WERI-Rb-1 (cell line): ENCODE results near the gene CBARP.

Experiments
- DNase-seq: peaks from one replicate; pipeline ENCODE4 v3.0.0-alpha.2; 2020
- H3K27ac ChIP-seq: fragments of 250-450 bp; sonication (Bioruptor Pico); 2 replicates; pipeline ENCODE4 v1.5.1; 2020; ENCODE audit warnings: mild to moderate bottlenecking, moderate library complexity
- H3K27me3 ChIP-seq: fragments of 250-450 bp; sonication (Bioruptor Pico); 2 replicates; pipeline ENCODE4 v1.5.1; 2021; ENCODE audit warnings: mild to moderate bottlenecking, low read depth, moderate library complexity; ENCODE audit not compliant: insufficient read depth, severe bottlenecking
- H3K36me3 ChIP-seq: fragments of 250-450 bp; sonication (Bioruptor Pico); 2 replicates; pipeline ENCODE4 v1.5.1; 2020; ENCODE audit warnings: mild to moderate bottlenecking, moderate library complexity
- H3K4me3 ChIP-seq: 2 replicates; pipeline ENCODE4 v1.5.1; 2011; ENCODE audit warnings: low read depth, mild to moderate bottlenecking, control low read depth, low read length
- H3K9me3 ChIP-seq: fragments of 250-450 bp; sonication (Bioruptor Pico); 2 replicates; pipeline ENCODE4 v1.5.1; 2021; ENCODE audit warnings: mild to moderate bottlenecking, moderate library complexity; ENCODE audit not compliant: severe bottlenecking
- TF ChIP-seq, protein P1 (sequence below): IDR thresholded peaks from 2 replicates; pipeline ENCODE4 v1.5.1; 2011; ENCODE audit warnings: low read depth, mild to moderate bottlenecking, control low read depth, inconsistent platforms, low read length

CBARP gene

DNA sequence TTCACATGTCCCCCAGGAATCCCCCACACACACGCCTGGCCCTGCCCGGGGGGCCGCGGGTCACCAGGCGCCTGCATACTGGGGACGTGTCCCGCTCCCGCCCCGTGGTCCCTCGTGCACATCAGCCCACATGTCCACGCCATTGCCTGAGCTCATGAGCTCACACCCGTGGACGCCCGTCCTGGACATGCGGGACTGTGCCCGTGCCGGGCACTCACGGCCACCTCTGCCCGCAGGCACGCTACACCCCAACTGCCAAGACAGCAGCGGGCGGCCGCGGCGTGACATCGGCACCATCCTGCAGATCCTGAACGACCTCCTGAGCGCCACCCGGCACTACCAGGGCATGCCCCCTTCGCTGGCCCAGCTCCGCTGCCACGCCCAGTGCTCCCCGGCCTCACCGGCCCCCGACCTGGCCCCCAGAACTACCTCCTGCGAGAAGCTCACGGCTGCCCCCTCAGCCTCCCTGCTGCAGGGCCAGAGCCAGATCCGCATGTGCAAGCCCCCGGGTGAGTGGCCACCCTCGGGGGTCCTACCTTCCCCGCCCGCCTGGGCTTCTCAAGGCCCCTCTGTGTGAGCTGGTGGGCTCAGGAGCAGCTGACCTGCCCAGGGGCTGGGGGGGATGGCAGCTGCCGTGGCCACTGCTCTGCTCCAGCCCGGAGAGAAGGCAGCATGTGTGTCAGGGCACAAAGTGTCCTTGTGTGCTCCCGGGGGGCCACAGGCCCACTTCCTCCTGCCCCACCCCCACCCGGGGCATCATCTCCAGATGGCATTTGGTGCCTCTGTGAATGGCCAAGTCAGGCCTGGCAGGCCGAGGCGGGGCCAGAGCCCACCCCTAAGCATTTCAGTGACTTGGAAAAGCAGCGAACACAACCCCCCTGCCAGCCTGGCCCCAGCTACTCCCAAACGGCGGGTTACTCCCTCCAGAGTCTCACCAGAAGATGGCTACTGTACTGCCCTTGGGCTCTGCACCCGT is 17.7 kb upstream of the CBARP start:
- Histone ChIP-seq H3K4me3 (no peak overlapping the region), H3K9me3 (no peaks in the 10 kb centered on the region), H3K36me3 (peaks cover 73% of the 10 kb centered on the region), H3K27me3 (no peaks in the 10 kb centered on the region), H3K27ac (no peak overlapping the region)
- no peak for DNase-seq
- TF ChIP-seq, protein P1, sequence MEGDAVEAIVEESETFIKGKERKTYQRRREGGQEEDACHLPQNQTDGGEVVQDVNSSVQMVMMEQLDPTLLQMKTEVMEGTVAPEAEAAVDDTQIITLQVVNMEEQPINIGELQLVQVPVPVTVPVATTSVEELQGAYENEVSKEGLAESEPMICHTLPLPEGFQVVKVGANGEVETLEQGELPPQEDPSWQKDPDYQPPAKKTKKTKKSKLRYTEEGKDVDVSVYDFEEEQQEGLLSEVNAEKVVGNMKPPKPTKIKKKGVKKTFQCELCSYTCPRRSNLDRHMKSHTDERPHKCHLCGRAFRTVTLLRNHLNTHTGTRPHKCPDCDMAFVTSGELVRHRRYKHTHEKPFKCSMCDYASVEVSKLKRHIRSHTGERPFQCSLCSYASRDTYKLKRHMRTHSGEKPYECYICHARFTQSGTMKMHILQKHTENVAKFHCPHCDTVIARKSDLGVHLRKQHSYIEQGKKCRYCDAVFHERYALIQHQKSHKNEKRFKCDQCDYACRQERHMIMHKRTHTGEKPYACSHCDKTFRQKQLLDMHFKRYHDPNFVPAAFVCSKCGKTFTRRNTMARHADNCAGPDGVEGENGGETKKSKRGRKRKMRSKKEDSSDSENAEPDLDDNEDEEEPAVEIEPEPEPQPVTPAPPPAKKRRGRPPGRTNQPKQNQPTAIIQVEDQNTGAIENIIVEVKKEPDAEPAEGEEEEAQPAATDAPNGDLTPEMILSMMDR: no peak

DNA sequence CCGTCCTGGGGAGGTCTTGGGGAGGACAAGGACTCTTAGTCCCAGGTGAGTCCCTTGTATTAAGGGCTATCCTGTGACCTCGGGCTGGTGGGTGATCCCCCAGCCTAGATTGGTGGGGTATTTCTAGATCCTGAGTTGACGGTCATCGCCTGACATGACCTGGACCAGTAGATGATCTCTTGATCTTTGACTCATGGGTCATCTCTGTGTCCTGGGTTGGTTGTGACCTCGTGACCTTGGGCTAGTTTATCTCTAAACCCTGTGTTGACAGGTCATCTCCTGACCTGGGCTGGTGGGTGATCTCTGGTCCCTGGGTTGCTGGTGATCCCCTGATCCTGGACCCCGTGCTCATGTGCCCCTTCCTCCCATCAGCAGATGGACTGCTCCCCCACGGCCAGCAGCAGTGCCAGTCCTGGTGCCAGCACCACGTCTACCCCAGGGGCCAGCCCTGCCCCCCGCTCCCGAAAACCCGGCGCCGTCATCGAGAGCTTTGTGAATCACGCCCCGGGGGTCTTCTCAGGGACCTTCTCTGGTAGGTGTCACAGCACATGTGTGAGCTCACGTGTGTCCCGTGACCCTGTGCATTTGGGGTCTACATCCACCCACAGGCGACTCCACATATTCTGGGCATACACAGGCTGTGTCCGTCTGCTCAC is 16.9 kb upstream of the CBARP start:
- Histone ChIP-seq H3K36me3 (peaks cover 77% of the 10 kb centered on the region), H3K27ac (no peak overlapping the region)
- DNase-seq: no peak

DNA sequence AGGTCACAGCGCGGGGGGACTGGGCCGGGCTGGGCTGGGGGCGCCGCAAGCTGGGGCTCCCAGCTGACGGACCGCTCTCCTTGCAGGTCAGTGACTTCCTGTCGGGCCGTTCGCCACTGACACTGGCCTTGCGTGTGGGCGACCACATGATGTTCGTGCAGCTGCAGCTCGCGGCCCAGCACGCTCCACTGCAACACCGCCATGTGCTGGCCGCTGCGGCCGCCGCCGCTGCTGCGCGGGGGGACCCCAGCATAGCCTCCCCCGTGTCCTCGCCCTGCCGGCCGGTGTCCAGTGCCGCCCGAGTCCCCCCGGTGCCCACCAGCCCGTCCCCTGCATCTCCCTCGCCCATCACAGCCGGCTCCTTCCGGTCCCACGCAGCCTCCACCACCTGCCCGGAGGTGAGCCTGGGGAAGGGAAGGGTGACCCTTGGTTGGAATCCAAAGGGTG is 16.3 kb upstream of the CBARP start:
- Histone ChIP-seq H3K36me3 (peaks cover 77% of the 10 kb centered on the region), H3K27me3 (no peaks in the 10 kb centered on the region), H3K9me3 (no peaks in the 10 kb centered on the region), H3K4me3 (no peak overlapping the region), H3K27ac (no peak overlapping the region)
- TF ChIP-seq, protein P1: no peak
- DNase-seq: no peak

More for the DNA sequence above, 16.9 kb upstream of the CBARP start:
- H3K27me3 ChIP-seq: no peaks in the 10 kb centered on the region
- TF ChIP-seq, protein P1: no peak
- H3K4me3 ChIP-seq: no peak overlapping the region
- no peaks in the 10 kb centered on the region for H3K9me3 ChIP-seq

DNA sequence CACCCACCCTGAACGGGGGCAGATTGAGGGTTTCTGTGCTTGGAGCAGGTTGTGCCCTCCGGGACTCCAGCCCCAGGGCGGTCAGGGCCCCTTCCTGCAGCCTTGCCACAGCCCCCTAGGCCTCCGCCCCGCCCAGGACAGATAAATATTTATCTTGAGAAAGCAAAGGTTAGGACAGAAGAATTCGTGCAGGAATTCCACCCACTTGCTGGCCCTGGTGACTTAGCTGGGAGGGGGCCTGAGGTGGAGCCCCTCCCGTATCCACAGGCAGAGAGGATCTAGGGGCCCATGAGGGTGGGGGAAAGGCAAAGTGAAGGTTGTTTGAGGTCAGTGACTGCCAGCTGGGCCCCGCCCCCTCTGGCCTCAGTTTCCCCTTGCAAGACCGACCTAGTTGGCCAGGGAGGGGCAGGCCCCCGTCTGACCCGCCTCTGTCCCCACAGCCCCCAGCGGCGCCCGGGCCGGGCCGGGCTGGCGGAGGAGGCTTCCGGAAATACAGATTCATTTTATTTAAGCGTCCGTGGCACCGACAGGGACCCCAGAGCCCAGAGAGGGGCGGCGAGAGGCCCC is 15.8 kb upstream of the CBARP start:
- Histone ChIP-seq H3K36me3 (peaks cover 77% of the 10 kb centered on the region), H3K9me3 (no peaks in the 10 kb centered on the region), H3K27ac (no peak overlapping the region), H3K4me3 (no peak overlapping the region), H3K27me3 (no peaks in the 10 kb centered on the region)
- no peak for DNase-seq
- TF ChIP-seq, protein P1: no peak

DNA sequence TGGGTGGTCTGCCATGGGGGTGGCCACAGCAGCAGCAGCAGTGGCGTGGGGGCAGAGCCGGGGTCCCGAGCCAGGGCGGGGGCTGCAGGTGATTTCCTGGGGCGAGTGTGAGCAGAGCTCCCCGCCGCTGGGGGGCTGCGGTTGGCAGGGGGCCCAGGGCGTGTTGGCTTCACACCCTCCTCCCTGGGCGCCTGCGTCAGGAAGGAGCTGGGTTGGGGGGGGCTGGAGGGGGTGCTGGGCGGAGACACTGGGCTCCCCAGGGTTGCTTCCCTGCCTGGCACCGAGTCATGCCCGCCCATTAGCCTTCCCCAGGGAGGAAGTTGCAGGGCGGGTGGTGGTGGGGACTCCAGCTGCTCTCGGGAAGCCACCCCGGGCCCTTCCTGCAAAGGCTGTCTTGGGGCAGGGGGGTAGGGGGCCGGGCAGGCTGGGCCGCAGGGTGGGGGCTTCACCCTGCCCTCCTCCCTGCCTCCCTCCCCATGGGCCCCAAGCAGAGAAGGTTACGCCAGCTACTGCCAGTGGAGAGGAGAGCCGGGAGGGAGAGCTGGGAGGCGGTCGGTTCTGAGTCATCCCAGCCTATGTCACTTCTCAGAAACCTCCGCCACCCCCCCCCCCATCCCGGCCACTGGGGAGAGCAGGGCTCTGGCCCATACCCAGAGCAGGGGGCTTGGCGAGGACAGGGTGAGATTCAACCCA is 15.2 kb upstream of the CBARP start:
- TF ChIP-seq, protein P1: no peak
- H3K27ac ChIP-seq: peak overlapping the region; percentile 16; the same call in 1 of the 2 replicates
- H3K36me3 ChIP-seq: peaks cover 73% of the 10 kb centered on the region
- no peaks in the 10 kb centered on the region for H3K27me3 ChIP-seq
- H3K4me3 ChIP-seq: no peak overlapping the region
- no peaks in the 10 kb centered on the region for H3K9me3 ChIP-seq
- DNase-seq: no peak
